GM12873 (cell line): ENCODE data around the gene CELA3B.

Source experiments
- CTCF ChIP-seq: IDR thresholded peaks from 2 replicates; pipeline ENCODE4 v1.5.1; 2012; ENCODE audit warnings: low read depth, mild to moderate bottlenecking, moderate library complexity, low read length, control low read depth; ENCODE audit not compliant: insufficient read depth; ENCODE audit errors: missing control alignments

The CELA3B gene

GRCh38 chr1:21933397-21934248 lies 43.2 kb upstream of the CELA3B start:
- TF ChIP-seq CTCF = no peak

- no peak for TF ChIP-seq CTCF
Observed at GRCh38 chr1:21935393-21935804, 41.4 kb upstream of the CELA3B start.

- no peak for TF ChIP-seq CTCF
Observed at GRCh38 chr1:21935891-21936365, 40.9 kb upstream of the CELA3B start.

- TF ChIP-seq CTCF = no peak
Observed at GRCh38 chr1:21936366-21937031, 40.3 kb upstream of the CELA3B start.

- TF ChIP-seq CTCF = no peak
Observed at GRCh38 chr1:21937034-21937371, 39.8 kb upstream of the CELA3B start, which contains the start of gene HSPG2. HSPG2 (minus strand) TSS chr1:21937310; CDS start chr1:21937217, 93 bp downstream.

GRCh38 chr1:21937372-21938121 lies 39.3 kb upstream of the CELA3B start:
- no peak for TF ChIP-seq CTCF
